Caco-2 (cell line): ENCODE measurements around the gene ADGB. TPM values are rescaled to one million over a fixed set of nuclear protein-coding genes. Genes with fewer than 3 reads are reported as not detected.

Experiments
- BruUV-seq: library from RNA; stranded (reverse); fragments of 400-500 nt; replicated peaks from 2 replicates; lab custom pipeline; 2021; lab: Mats Ljungman, UMichigan
- CTCF ChIA-PET: fragments of 300-600 bp; sonication (Branson Sonifier 250); formaldehyde crosslinking; loops from one replicate; lab custom pipeline; 2022; ENCODE audit warnings: antibody characterized with exemption; lab: Charles Lee
- POLR2A ChIA-PET: fragments of 300-600 bp; sonication (Branson Sonifier 250); formaldehyde crosslinking; loops from one replicate; lab custom pipeline; 2022; ENCODE audit warnings: antibody characterized with exemption; lab: Charles Lee
- DNase-seq, 2 experiments: peaks; one replicate each; pipeline versions ENCODE4 v3.0.0 to v3.0.0-alpha.2; 2020 to 2022
- H3K27me3 ChIP-seq: replicated peaks from 2 replicates; pipeline ENCODE4 v1.6.0; 2011; ENCODE audit warnings: low read length; ENCODE audit not compliant: control insufficient read depth, insufficient read depth
- H3K36me3 ChIP-seq: 2 replicates; pipeline ENCODE4 v1.5.1; 2011; ENCODE audit warnings: low read length; ENCODE audit not compliant: control insufficient read depth, insufficient read depth
- H3K4me1 ChIP-seq: fragments of 250-450 bp; sonication (Bioruptor Pico); 2 replicates; pipeline ENCODE4 v1.5.1; 2020; ENCODE audit warnings: mild to moderate bottlenecking
- H3K4me3 ChIP-seq: 2 replicates; pipeline ENCODE4 v1.5.1; 2011; ENCODE audit warnings: low read depth, mild to moderate bottlenecking, control low read depth, low read length
- H3K9me3 ChIP-seq: fragments of 250-450 bp; sonication (Bioruptor Pico); 2 replicates; pipeline ENCODE4 v1.5.1; 2020; ENCODE audit warnings: mild to moderate bottlenecking, moderate library complexity
- H3K27ac Mint-ChIP-seq: one replicate; pipeline ENCODE4 v1.8.0; 2022; ENCODE audit warnings: mixed read lengths; ENCODE audit not compliant: unreplicated experiment
- H3K27me3 Mint-ChIP-seq: one replicate; pipeline ENCODE4 v1.8.0; 2022; ENCODE audit warnings: mixed read lengths; ENCODE audit not compliant: insufficient read depth, unreplicated experiment
- H3K36me3 Mint-ChIP-seq: one replicate; pipeline ENCODE4 v1.8.0; 2022; ENCODE audit warnings: mild to moderate bottlenecking, mixed read lengths; ENCODE audit not compliant: insufficient read depth, unreplicated experiment
- H3K4me1 Mint-ChIP-seq: one replicate; pipeline ENCODE4 v1.8.0; 2022; ENCODE audit warnings: low read depth, mixed read lengths; ENCODE audit not compliant: unreplicated experiment
- H3K4me3 Mint-ChIP-seq: one replicate; pipeline ENCODE4 v1.8.0; 2022; ENCODE audit warnings: mild to moderate bottlenecking, moderate library complexity, mixed read lengths; ENCODE audit not compliant: unreplicated experiment
- H3K9me3 Mint-ChIP-seq: one replicate; pipeline ENCODE4 v1.8.0; 2022; ENCODE audit warnings: mixed read lengths; ENCODE audit not compliant: unreplicated experiment
- CTCF ChIP-seq, 2 experiments: fragments of 200-600 bp in 1 of 2; IDR thresholded peaks; 1 replicate in 1 of 2; 2 replicates in 1 of 2; pipeline versions ENCODE4 v1.5.1 to v1.8.0; 2011 to 2022; ENCODE audit warnings: antibody characterized with exemption in 1 of 2, control low read depth in 1 of 2, inconsistent platforms in 1 of 2, low read depth in 1 of 2, low read length in 1 of 2, mild to moderate bottlenecking in 1 of 2, moderate library complexity in 1 of 2; ENCODE audit not compliant: insufficient read depth in 1 of 2, severe bottlenecking in 1 of 2, unreplicated experiment in 1 of 2
- intact Hi-C: fragments of 100-400 bp; cut with micrococcal nuclease; formaldehyde crosslinking; loops from one replicate; pipeline ENCODE4 v1.10.0; 2022; ENCODE audit not compliant: unreplicated experiment
- total RNA-seq: library from RNA; stranded (reverse); gene quantifications from 2 replicates; pipeline ENCODE4 v1.2.3, GENCODE V29; 2022

Gene ADGB
- total RNA-seq, 1 experiment from 2014 or later, result not detected

GRCh38 chr6:146829792-146830565 lies 231.2 kb downstream of the ADGB start:
- no peak overlapping the region for H3K4me3 Mint-ChIP-seq
- Histone ChIP-seq H3K36me3 (no peaks in the 10 kb centered on the region), H3K9me3 (0 out of 2 replicates have a peak, but pooled peaks cover 3% of the 10 kb centered on the region), H3K4me1 (no peaks in the 10 kb centered on the region), H3K4me3 (no peak overlapping the region), H3K27me3 (no peaks in the 10 kb centered on the region)
- no peak overlapping the region for H3K27ac Mint-ChIP-seq
- intact Hi-C loops, result no loop called here
- H3K4me1 Mint-ChIP-seq, result no peaks in the 10 kb centered on the region
- peaks cover 10% of the 10 kb centered on the region for H3K9me3 Mint-ChIP-seq
- TF ChIP-seq CTCF (IDR thresholded peaks at IDR 0.05; ENCODE audit: insufficient read depth in 1 of 2, low read depth in 1 of 2, low read length in 1 of 2, severe bottlenecking in 1 of 2, unreplicated experiment in 1 of 2), result no peak
- H3K27me3 Mint-ChIP-seq, result peaks cover 6% of the 10 kb centered on the region
- DNase-seq, result no peak
- no TSS peak for BruUV-seq
- CTCF ChIA-PET, result no interaction called here
- H3K36me3 Mint-ChIP-seq, result no peaks in the 10 kb centered on the region
- POLR2A ChIA-PET, result no interaction called here

GRCh38 chr6:146833157-146833556 lies 234.4 kb downstream of the ADGB start:
- intact Hi-C loops, result no loop called here
- Histone ChIP-seq H3K36me3 (no peaks in the 10 kb centered on the region), H3K4me3 (no peak overlapping the region), H3K4me1 (no peaks in the 10 kb centered on the region), H3K27me3 (no peaks in the 10 kb centered on the region), H3K9me3 (0 out of 2 replicates have a peak, but pooled peaks cover 3% of the 10 kb centered on the region)
- no peak overlapping the region for H3K27ac Mint-ChIP-seq
- BruUV-seq, result no TSS peak
- POLR2A ChIA-PET, result no interaction called here
- no peak for TF ChIP-seq CTCF (IDR thresholded peaks at IDR 0.05; ENCODE audit: insufficient read depth in 1 of 2, low read depth in 1 of 2, low read length in 1 of 2, severe bottlenecking in 1 of 2, unreplicated experiment in 1 of 2)
- no peak overlapping the region for H3K4me3 Mint-ChIP-seq
- CTCF ChIA-PET, result no interaction called here
- no peaks in the 10 kb centered on the region for H3K36me3 Mint-ChIP-seq
- DNase-seq, result no peak
- peaks cover 10% of the 10 kb centered on the region for H3K9me3 Mint-ChIP-seq
- no peaks in the 10 kb centered on the region for H3K4me1 Mint-ChIP-seq
- H3K27me3 Mint-ChIP-seq, result peaks cover 9% of the 10 kb centered on the region

DNA sequence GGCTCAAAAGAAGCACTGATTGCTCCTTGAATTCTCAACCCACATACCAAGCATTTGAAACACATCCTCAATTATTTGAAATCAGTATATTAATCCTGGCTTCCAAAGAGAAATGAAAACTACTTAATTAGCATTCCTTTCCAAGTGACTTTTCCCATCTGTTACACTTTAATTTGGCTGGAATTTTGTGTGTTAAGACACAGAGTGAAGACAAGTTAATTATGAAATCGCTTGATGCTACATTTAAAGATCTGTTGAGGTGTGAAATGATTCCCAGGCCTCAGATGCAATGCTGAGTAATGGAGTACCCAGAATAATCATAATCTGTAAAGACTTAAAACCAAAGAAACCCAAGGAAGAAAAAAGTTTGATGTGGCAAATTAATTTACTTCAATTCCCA lies 241.4 kb downstream of the ADGB start:
- Mint-ChIP-seq H3K27ac (no peak overlapping the region), H3K36me3 (no peaks in the 10 kb centered on the region), H3K4me3 (no peak overlapping the region), H3K9me3 (peaks cover 9% of the 10 kb centered on the region), H3K4me1 (no peaks in the 10 kb centered on the region), H3K27me3 (peaks cover 18% of the 10 kb centered on the region)
- ChIA-PET POLR2A (no interaction called here), CTCF (no interaction called here)
- no TSS peak for BruUV-seq
- Histone ChIP-seq H3K4me3 (no peak overlapping the region), H3K36me3 (no peaks in the 10 kb centered on the region), H3K4me1 (no peaks in the 10 kb centered on the region), H3K9me3 (no peaks in the 10 kb centered on the region), H3K27me3 (no peaks in the 10 kb centered on the region)
- TF ChIP-seq CTCF (IDR thresholded peaks at IDR 0.05; ENCODE audit: insufficient read depth in 1 of 2, low read depth in 1 of 2, low read length in 1 of 2, severe bottlenecking in 1 of 2, unreplicated experiment in 1 of 2), result no peak
- DNase-seq, result no peak
- intact Hi-C loops, result no loop called here
